Bronchial epithelial cell (primary cell): ENCODE measurements around the gene ATF6B. TPM values are rescaled to one million over a fixed set of nuclear protein-coding genes. Genes with fewer than 3 reads are reported as not detected.

Experiments used
- total RNA-seq: library from RNA; depleted of rRNA; stranded (reverse); fragments of >200 nt; gene quantifications from 2 replicates; pipeline ENCODE4 v1.2.1, GENCODE V29; 2014

ATF6B gene
- total RNA-seq, 1 donor from 2014 or later: 8.7 TPM

Other genes with a start within 250 kb of the ATF6B start
- 1.8 and 10.5 TPM in 2 replicates for gene SLC44A4, start 249.2 kb downstream of the ATF6B start, total RNA-seq
- gene EHMT2, start 230.5 kb downstream of the ATF6B start, total RNA-seq: 10.8 and 14.5 TPM in 2 replicates
- 0.64 and 1.3 TPM in 2 replicates for gene ZBTB12, start 226.2 kb downstream of the ATF6B start, total RNA-seq
- 0.26 and 0.53 TPM in 2 replicates for gene C2, start 200.5 kb downstream of the ATF6B start, total RNA-seq
- gene CFB, start 182.2 kb downstream of the ATF6B start, total RNA-seq: 2.4 and 2.6 TPM in 2 replicates
- gene NELFE, start 169.3 kb downstream of the ATF6B start, total RNA-seq: 163 and 177 TPM in 2 replicates
- gene SKIC2, start 169.1 kb downstream of the ATF6B start, total RNA-seq: 44.8 and 48.0 TPM in 2 replicates
- 8.4 and 12.2 TPM in 2 replicates for gene DXO, start 156.1 kb downstream of the ATF6B start, total RNA-seq
- 1.2 and 1.8 TPM in 2 replicates for gene C4A, start 146.2 kb downstream of the ATF6B start, total RNA-seq
- gene C4B, start 113.5 kb downstream of the ATF6B start, total RNA-seq: 1.6 and 2.6 TPM in 2 replicates
- gene CYP21A2, start 89.8 kb downstream of the ATF6B start, total RNA-seq: under 0.01 TPM in 1 of 2 replicates, not detected in the other
- 1.4 and 2.4 TPM in 2 replicates for gene TNXB, start 18.9 kb downstream of the ATF6B start, total RNA-seq
- 7.4 and 8.4 TPM in 2 replicates for gene FKBPL, start 2.0 kb upstream of the ATF6B start, total RNA-seq
- not detected in 2 replicates for gene PRRT1, start 23.7 kb upstream of the ATF6B start, total RNA-seq
- gene PPT2, start 25.9 kb upstream of the ATF6B start, total RNA-seq: 5.8 and 38.5 TPM in 2 replicates
- 0.26 and 1.7 TPM in 2 replicates for gene EGFL8, start 36.3 kb upstream of the ATF6B start, total RNA-seq
- 5.8 and 9.0 TPM in 2 replicates for gene AGPAT1, start 47.8 kb upstream of the ATF6B start, total RNA-seq
- gene RNF5, start 50.2 kb upstream of the ATF6B start, total RNA-seq: 29.2 and 50.5 TPM in 2 replicates
- gene AGER, start 56.0 kb upstream of the ATF6B start, total RNA-seq: 0.26 TPM in 2 replicates
- gene PBX2, start 62.0 kb upstream of the ATF6B start, total RNA-seq: 16.3 and 19.3 TPM in 2 replicates
- 0.64 and 0.79 TPM in 2 replicates for gene GPSM3, start 64.4 kb upstream of the ATF6B start, total RNA-seq
- gene NOTCH4, start 95.8 kb upstream of the ATF6B start, total RNA-seq: 0.26 and 0.38 TPM in 2 replicates
- not detected in 2 replicates for gene TSBP1, start 243.7 kb upstream of the ATF6B start, total RNA-seq